ENCODE data around the gene UBE3A. TPM values are rescaled to one million over a fixed set of nuclear protein-coding genes. Genes with fewer than 3 reads are reported as not detected.

Gene UBE3A
- total and polyA plus RNA-seq, 9 of the 15 experiments (the other 6 are each of a cell fraction or from before 2014, with no cell fraction given) = 29.3 to 103 (median 60.2) TPM

- Histone ChIP-seq H3K9me1 (ENCODE audit: control insufficient read depth, insufficient read depth, low read length) (no peaks in the 10 kb centered on the region), H3K27ac (ENCODE audit: extremely low read depth, low read depth, low read length) (no peak overlapping the region), H2AFZ (ENCODE audit: low read depth, low read length) (no peak overlapping the region), H3K27me3 (ENCODE audit: control insufficient read depth in 2 of 2, insufficient read depth in 2 of 2, low read length in 2 of 2) (no peaks in the 10 kb centered on the region; a peak in 1 of 5 replicates), H3K36me3 (ENCODE audit: control insufficient read depth, insufficient read depth, low read length) (no peaks in the 10 kb centered on the region), H3K4me2 (ENCODE audit: insufficient read depth, low read length) (no peak overlapping the region), H4K20me1 (replicated peaks; ENCODE audit: control insufficient read depth, insufficient read depth, low read length) (no peaks in the 10 kb centered on the region), H3K4me3 (no peak overlapping the region), H3K9ac (ENCODE audit: insufficient read depth in 1 of 2, low read depth in 2 of 2, low read length in 2 of 2) (no peak overlapping the region), H3K79me2 (ENCODE audit: control insufficient read depth, insufficient read depth, low read length) (no peaks in the 10 kb centered on the region), H3K9me3 (replicated peaks; ENCODE audit: control insufficient read depth, insufficient read depth, low read depth, low read length) (no peaks in the 10 kb centered on the region), H3K4me1 (replicated peaks in 1 of 2; ENCODE audit: control insufficient read depth in 2 of 2, insufficient read depth in 2 of 2, low read length in 2 of 2) (no peaks in the 10 kb centered on the region)
- FAIRE-seq (no peak), ATAC-seq (no peak), DNase-seq (ENCODE audit: extremely low read depth in 1 of 4, low spot score in 3 of 4) (no peak)
- intact Hi-C loops (cut with micrococcal nuclease) = no loop called here
- BruUV-seq (replicated peaks) = no TSS peak
- in situ Hi-C loops (cut with MboI) = no loop called here
- TF ChIP-seq ZNF175 (CRISPR knock-in tag; IDR thresholded peaks at IDR 0.05; ENCODE audit: low read depth) (no peak), MTA2 (IDR thresholded peaks at IDR 0.05; ENCODE audit: low read depth) (no peak), ASH1L (IDR thresholded peaks at IDR 0.05; ENCODE audit: borderline replicate concordance, low read depth, partially characterized antibody) (no peak), SMARCA5 (IDR thresholded peaks at IDR 0.05) (no peak), POLR2G (IDR thresholded peaks at IDR 0.05; ENCODE audit: low read depth, low read length) (no peak)
- CTCF ChIA-PET (ENCODE audit: low intra/inter-chr PET ratio) = no interaction called here
- POLR2A ChIA-PET = interaction anchor here (0.6 kb wide), 1 partner anchor 90 kb away, joined by 3 read pairs; no protein-coding TSS in a partner anchor
- WGBS (ENCODE audit: insufficient coverage, low coverage, missing lambda C conversion rate) = 1% methylated on average over 14 of the region's 14 CpGs
Measured at GRCh38 chr15:25481208-25481859, 42.5 kb upstream of the UBE3A start.

- TF ChIP-seq KLF10 (CRISPR knock-in tag; IDR thresholded peaks at IDR 0.05) (no peak), OTX1 (CRISPR knock-in tag; IDR thresholded peaks at IDR 0.05) (no peak), LARP7 (IDR thresholded peaks at IDR 0.05) (no peak), GABPB2 (CRISPR knock-in tag; conservative IDR thresholded peaks at IDR 0.05) (no peak), E2F4 (CRISPR knock-in tag; IDR thresholded peaks at IDR 0.05; ENCODE audit: low read depth) (no peak)
- Histone ChIP-seq H3K79me2 (ENCODE audit: control insufficient read depth, insufficient read depth, low read length) (no peaks in the 10 kb centered on the region), H3K4me2 (ENCODE audit: insufficient read depth, low read length) (no peak overlapping the region), H3K27ac (ENCODE audit: extremely low read depth, low read depth, low read length) (no peak overlapping the region), H3K4me3 (no peak overlapping the region), H3K36me3 (ENCODE audit: control insufficient read depth, insufficient read depth, low read length) (no peaks in the 10 kb centered on the region), H3K4me1 (replicated peaks in 1 of 2; ENCODE audit: control insufficient read depth in 2 of 2, insufficient read depth in 2 of 2, low read length in 2 of 2) (no peaks in the 10 kb centered on the region), H3K9me3 (replicated peaks; ENCODE audit: control insufficient read depth, insufficient read depth, low read depth, low read length) (no peaks in the 10 kb centered on the region), H3K9ac (ENCODE audit: insufficient read depth in 1 of 2, low read depth in 2 of 2, low read length in 2 of 2) (no peak overlapping the region), H3K27me3 (ENCODE audit: control insufficient read depth in 2 of 2, insufficient read depth in 2 of 2, low read length in 2 of 2) (no peaks in the 10 kb centered on the region; a peak in 1 of 5 replicates), H2AFZ (ENCODE audit: low read depth, low read length) (no peak overlapping the region), H3K9me1 (ENCODE audit: control insufficient read depth, insufficient read depth, low read length) (no peaks in the 10 kb centered on the region), H4K20me1 (replicated peaks; ENCODE audit: control insufficient read depth, insufficient read depth, low read length) (no peaks in the 10 kb centered on the region)
- CTCF ChIA-PET (ENCODE audit: low intra/inter-chr PET ratio) = no interaction called here
- DNase-seq (ENCODE audit: extremely low read depth in 1 of 4, low spot score in 3 of 4) (no peak), ATAC-seq (no peak), FAIRE-seq (no peak)
- intact Hi-C loops (cut with micrococcal nuclease) = no loop called here
- BruUV-seq (replicated peaks) = no TSS peak
- in situ Hi-C loops (cut with MboI) = no loop called here
- WGBS (ENCODE audit: insufficient coverage, low coverage, missing lambda C conversion rate) = 2% methylated on average over 3 of the region's 3 CpGs
- POLR2A ChIA-PET = interaction anchor here (0.6 kb wide), 1 partner anchor 613 kb away, joined by 3 read pairs; no protein-coding TSS in a partner anchor
Measured at GRCh38 chr15:25478313-25478712, 39.5 kb upstream of the UBE3A start.
